ENCODE data around the gene CCM2. TPM values are rescaled to one million over a fixed set of nuclear protein-coding genes. Genes with fewer than 3 reads are reported as not detected.

The CCM2 gene
- total RNA-seq, 1 experiment from 2014 or later: 29.0 TPM

GRCh38 chr7:44977959-44978335 is 22.1 kb upstream of the CCM2 start:
- DNase-seq (ENCODE audit: low read depth, low spot score): no peak
- in situ Hi-C loops (cut with HindIII; ENCODE audit: low pct_unique_long_range_greater_than_20kb, low sequenced_read_pairs): no loop called here

DNA sequence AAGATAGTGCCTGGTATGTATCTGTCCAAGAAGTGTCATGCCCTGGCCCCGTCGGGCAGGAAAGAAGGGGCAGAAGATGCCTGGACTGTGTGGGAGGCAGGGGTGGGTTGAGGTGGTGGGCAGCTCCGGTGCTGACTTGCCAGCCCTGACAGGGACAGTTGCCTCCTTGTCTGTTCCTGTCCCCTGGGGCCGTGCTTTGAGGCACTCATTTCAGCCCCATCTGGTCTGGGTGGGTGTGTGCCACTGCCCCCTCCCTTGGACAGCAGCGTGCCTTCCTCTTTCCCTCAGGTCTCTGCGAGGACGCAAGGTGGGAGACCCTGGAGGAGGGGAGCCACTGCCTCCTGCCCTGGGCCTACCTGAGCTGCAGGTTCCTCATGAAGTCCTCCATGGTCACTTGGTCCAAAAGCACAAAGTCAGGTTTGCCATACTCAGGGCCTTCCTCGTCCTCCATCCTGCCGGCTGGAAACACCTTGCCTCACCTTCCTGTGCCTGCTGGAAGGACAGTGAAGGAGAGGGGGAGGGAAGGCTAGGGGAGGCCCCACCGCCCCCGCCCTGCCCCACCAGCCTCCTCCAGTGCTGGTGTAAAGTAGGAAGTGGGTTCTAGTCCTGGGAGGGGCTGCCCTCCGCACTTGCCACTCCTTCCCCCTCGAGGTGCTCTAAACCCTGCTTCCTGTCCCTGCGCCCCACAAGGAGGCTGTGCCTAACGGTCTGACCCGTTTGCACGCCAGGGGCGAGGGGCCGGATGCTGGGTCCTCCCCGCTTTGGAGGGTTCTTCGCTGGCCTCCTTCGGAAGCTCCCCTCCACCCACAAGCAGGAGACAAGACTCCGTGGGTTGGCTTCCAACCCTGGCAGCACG is 21.3 kb upstream of the CCM2 start, which contains the start of gene MYO1G:
Gene MYO1G (minus strand): TSS at position 505 of the 856 bp plus-strand sequence. CDS start 54 bp downstream, at position 451.
- DNase-seq (ENCODE audit: low read depth, low spot score): no peak
- in situ Hi-C loops (cut with HindIII; ENCODE audit: low pct_unique_long_range_greater_than_20kb, low sequenced_read_pairs): no loop called here

DNA sequence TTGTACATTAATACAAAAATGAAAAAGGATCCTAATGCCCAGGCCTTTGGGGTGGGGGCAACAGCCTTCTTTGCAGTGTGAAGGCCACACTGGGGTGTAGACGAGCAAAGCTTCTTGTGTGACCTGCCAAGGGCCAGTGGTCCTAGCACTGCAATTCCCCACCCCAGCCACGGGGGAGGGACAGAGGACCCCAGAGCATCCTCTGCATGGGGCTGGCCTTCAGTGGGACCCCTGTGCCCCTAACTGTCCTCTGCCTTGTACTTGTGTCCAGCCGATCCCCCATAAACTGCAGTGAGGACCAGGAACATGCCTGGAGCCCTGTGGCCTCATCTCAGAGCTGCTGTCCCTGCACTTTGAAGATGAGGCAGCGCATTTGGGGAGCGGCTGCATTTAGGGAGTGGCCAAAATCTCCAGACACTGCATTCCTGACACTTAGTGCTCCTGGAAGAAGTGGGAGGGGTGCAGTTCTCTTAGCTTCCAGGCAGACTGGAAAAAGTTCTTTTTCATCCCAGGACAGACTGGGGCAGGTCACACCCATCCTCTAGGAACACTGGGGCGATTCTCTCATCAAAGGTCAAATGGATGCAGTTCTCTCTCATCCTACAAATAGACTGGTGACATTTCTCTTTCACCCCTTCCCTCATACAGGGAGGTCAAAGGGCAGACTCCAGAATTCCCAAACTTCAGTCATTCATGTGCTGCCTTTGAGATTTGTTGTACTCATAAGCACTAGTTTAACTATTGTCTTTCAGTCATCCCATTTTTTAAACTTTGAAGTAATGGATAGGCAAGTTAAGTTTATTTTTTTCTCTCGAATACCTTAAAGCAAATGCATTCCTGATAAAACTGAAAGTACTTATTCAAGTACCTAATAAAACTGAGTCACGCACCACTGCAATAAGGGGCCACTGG is 20.3 kb upstream of the CCM2 start:
- DNase-seq (ENCODE audit: low read depth, low spot score): peak; percentile 83
- in situ Hi-C loops (cut with HindIII; ENCODE audit: low pct_unique_long_range_greater_than_20kb, low sequenced_read_pairs): no loop called here

GRCh38 chr7:44980393-44981034 is 19.5 kb upstream of the CCM2 start:
- peak; percentile 49 for DNase-seq (ENCODE audit: low read depth, low spot score)

DNA sequence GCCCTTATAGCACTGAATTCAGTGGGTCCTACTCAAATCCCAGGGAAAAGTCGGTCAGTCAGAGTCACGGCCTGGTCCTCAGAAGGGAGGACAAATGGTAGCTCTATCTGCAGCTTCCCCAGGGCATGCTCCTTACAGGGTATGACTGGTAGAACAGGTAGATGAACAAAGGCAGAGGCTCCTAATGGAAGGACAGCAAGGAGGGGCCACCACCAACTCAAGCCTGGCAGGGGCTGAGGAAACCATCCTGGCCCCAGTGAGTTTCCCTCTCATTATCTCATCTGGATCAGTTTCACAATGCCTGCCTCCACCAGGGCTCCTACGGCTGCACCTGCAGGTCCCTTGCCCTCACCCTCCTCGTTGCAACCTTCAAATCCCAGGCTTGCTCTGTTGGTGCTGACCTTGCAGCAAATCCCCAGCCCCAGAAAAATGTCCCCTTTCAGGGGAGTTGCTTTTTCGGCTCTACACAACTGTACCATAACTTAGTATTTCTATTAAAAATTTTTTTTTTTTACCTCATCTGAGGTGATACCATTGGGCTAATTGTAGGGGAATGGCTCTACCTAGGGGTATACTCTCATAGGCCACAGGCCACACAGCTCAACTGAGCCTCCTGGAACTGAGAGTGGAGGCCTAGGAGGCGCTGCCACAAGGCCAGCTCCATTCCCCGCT is 18.8 kb upstream of the CCM2 start:
- DNase-seq (ENCODE audit: low read depth, low spot score): no peak
- in situ Hi-C loops (cut with HindIII; ENCODE audit: low pct_unique_long_range_greater_than_20kb, low sequenced_read_pairs): no loop called here

More at GRCh38 chr7:44980393-44981034, 19.5 kb upstream of the CCM2 start:
- in situ Hi-C loops (cut with HindIII; ENCODE audit: low pct_unique_long_range_greater_than_20kb, low sequenced_read_pairs): no loop called here

DNA sequence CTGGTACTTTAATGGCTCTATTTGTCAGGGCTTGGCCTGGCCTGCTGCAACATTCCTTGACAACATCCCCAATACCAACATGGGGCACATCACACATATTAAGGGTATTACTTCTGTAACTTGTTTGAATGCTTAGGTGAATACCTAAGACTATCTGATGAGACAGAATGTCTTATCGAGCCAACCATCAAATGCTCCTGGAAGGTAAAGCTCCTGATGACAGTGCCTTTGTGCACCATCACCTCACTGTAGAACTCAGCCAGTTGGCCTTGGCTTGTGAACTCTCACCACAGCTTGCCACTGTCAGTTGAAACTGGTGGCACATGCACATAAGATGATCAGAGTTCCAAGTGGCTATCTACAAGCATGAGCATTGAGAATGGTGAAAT is 17.5 kb upstream of the CCM2 start:
- DNase-seq (ENCODE audit: low read depth, low spot score): no peak
- in situ Hi-C loops (cut with HindIII; ENCODE audit: low pct_unique_long_range_greater_than_20kb, low sequenced_read_pairs): no loop called here

DNA sequence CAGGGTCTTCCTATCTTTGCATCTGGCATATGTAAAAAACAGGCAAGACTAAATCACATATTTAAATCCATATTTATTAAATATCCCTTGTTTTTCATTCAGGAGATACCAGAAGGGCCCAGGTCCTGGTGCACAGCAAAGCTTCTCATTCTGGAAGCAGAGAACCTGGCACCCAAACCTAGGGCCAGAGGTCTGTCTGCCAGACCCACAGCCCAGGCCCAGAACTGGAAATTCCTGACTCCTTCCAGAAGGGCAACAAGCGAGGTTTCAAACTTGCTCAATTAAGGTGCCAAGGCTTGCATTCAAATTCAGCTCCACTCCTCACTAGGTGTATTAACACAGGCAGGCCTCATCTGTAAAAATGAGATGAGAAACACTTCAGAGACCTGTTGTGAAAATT is 17.0 kb upstream of the CCM2 start:
- in situ Hi-C loops (cut with HindIII; ENCODE audit: low pct_unique_long_range_greater_than_20kb, low sequenced_read_pairs): no loop called here
- DNase-seq (ENCODE audit: low read depth, low spot score): no peak

DNA sequence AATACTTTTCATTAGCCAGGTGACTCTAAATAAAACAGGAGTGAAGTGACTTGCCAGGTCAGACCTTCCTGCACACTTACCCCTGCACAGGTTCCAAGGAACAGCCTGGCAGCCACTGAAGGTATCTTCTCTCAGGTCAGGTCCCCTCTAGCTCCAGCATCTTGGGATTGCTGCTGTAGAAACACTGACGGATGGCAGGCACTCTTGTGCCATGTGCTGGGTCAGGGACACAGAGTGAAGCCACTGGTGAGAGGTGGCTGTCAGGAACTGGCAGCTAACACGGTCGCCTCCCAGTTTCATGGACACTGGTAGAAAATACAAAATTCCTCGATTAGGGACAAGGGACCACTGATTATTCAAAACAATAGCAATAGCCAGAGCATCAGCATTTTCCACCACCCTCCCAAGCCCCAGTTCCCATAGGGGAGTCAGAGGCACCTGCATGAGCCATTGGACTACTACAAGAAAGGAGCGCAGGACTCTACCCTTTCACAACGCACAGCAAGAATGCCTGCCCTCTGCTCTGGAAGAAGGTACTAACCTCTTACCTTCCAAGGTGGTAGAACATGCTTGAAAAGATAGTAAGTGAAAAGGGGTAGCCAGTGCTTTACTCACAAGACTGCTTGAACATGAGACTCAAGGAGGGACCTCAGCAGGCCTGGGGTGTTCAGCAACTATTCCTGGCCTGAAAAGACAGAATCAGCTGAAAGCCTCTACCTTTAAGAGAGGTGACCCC is 16.1 kb upstream of the CCM2 start:
- no peak for DNase-seq (ENCODE audit: low read depth, low spot score)
- in situ Hi-C loops (cut with HindIII; ENCODE audit: low pct_unique_long_range_greater_than_20kb, low sequenced_read_pairs): no loop called here

- in situ Hi-C loops (cut with HindIII; ENCODE audit: low pct_unique_long_range_greater_than_20kb, low sequenced_read_pairs): no loop called here
- DNase-seq (ENCODE audit: low read depth, low spot score): no peak
These were observed 15.6 kb upstream of the CCM2 start for GRCh38 chr7:44984478-44984758.

- in situ Hi-C loops (cut with HindIII; ENCODE audit: low pct_unique_long_range_greater_than_20kb, low sequenced_read_pairs): no loop called here
- DNase-seq (ENCODE audit: low read depth, low spot score): no peak
These were observed 14.8 kb upstream of the CCM2 start for GRCh38 chr7:44985033-44985695.

- DNase-seq (ENCODE audit: low read depth, low spot score): no peak
- in situ Hi-C loops (cut with HindIII; ENCODE audit: low pct_unique_long_range_greater_than_20kb, low sequenced_read_pairs): no loop called here
These were observed 14.1 kb upstream of the CCM2 start for GRCh38 chr7:44985900-44986217.

DNA sequence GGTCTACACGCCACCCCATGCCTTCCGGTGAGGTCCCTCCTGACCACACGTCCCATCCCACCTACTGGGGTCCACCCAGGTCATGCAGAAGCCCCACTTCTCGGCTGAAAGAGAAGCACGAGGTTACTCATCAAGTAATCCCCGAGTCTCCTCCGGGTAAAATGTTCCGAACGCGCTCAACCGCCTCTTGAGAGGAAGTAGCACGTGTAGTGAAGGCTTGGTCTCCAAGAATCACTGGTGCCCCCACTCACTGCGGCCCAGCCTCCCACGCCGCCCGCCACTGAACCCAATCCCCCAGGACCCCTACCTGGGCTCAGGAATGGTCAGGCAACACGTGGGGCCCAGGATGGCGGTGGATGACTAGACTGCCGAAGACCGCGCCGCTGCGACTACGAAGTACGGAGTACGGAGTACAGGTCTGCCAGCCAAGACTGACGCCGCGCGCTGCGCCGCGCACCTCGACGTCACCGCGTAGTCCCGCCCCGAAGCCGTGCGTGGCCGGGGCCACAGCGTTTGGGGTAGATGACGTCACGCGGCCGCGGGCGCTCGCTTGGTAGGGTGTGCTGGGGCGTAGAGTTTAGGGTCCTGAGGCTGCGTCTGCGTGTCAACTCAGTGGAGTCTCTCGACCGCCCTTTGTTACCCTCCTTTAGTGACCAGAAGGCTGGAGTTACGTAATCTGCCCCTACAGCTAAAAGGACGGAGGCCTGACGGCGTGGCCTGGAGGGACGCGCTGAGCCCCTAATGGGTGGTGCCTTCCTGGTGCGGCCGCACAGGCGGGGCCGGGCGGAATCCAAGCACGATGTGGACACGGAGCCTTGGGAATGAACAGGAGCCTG is 13.6 kb upstream of the CCM2 start:
- in situ Hi-C loops (cut with HindIII; ENCODE audit: low pct_unique_long_range_greater_than_20kb, low sequenced_read_pairs): no loop called here
- DNase-seq (ENCODE audit: low read depth, low spot score): peak; percentile 95

DNA sequence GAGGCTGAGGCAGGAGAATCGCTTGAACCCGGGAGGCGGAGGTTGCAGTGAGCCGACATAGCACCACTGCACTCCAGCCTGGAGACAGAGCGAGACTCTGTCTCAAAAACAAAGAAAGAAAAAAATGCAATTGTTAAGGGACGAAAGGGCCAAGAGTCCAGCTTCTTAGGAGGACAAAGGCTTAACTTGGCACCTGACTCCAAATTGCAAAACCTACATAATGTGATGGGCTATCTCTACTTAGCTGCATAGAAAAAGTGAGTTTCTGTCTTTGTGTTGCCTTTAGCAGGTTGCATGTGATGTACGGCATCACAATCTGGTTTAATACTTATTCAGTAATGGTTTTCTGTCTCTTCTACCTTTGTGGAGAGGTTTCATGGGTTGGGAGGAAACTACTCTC is 12.5 kb upstream of the CCM2 start:
- DNase-seq (ENCODE audit: low read depth, low spot score): no peak
- in situ Hi-C loops (cut with HindIII; ENCODE audit: low pct_unique_long_range_greater_than_20kb, low sequenced_read_pairs): no loop called here

DNA sequence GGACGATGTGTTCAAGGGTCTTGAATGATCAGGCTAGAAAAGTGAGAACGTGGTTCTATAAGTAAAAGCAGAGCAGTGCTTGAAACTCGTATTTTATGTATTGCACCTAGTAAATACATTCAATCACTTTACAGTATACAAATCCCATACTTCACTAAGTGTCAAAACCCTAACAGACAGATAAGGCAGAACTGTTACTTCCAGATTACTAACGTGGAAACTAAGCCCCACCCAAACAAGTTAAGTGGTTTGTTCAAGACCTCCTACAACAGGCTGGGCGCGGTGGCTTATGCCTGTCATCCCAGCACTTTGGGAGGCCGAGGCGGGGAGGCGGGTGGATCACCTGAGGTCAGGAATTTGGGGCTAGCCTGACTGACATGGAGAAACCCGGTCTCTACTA is 12.0 kb upstream of the CCM2 start:
- in situ Hi-C loops (cut with HindIII; ENCODE audit: low pct_unique_long_range_greater_than_20kb, low sequenced_read_pairs): no loop called here
- DNase-seq (ENCODE audit: low read depth, low spot score): no peak

- DNase-seq (ENCODE audit: low read depth, low spot score): no peak
- in situ Hi-C loops (cut with HindIII; ENCODE audit: low pct_unique_long_range_greater_than_20kb, low sequenced_read_pairs): no loop called here
These were observed 11.3 kb upstream of the CCM2 start for GRCh38 chr7:44988701-44989100.

DNA sequence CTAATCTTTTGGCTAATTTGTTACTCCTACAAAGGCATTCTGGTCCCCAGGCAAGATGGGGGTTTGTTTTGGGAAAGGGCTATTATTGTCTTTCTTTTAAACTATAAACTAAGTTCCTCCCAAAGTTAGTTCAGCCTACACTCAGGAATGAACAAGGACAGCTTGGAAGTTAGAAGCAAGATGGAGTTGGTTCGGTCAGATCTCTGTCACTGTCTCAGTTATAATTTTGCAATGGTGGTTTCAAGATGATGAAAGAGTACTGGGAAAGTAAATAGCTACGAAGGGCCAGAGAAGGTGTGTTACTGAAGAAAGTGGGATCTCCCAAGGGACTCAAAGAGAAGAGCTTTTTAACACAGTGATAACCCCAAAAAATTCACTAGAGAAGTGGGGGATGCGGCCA is 10.9 kb upstream of the CCM2 start:
- no peak for DNase-seq (ENCODE audit: low read depth, low spot score)
- in situ Hi-C loops (cut with HindIII; ENCODE audit: low pct_unique_long_range_greater_than_20kb, low sequenced_read_pairs): no loop called here

Measured in SK-MEL-5 (cell line).